ENCODE results near the gene ZFP91. TPM values are rescaled to one million over a fixed set of nuclear protein-coding genes. Genes with fewer than 3 reads are reported as not detected.

Gene ZFP91
- total RNA-seq, 1 donor from 2014 or later, result 43.6 TPM

DNA sequence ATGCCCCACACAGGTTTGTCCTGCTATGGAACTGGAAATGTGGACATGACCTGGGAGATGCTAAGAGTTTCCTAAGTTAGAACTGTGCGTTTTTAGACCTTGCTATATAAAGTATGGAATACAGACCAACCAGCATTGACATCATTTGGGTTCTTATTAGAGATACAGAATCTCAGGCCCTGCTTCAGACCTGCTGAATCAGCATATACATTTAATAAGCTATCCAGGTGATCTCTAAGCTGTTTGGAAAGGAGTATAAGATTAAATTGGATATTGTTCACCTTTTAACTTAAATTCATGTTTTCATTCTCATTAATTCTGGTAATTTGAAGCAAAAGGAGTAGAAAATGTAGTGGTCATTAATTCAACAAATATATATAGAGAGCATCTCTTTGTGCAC, 36.7 kb downstream of the ZFP91 start:
- no peak overlapping the region for H3K4me3 Mint-ChIP-seq
- no peak for DNase-seq (ENCODE audit: extremely low spot score, unreplicated experiment)
- H3K27me3 Mint-ChIP-seq, result no peaks in the 10 kb centered on the region
- no peak overlapping the region for H3K27ac Mint-ChIP-seq
- TF ChIP-seq, protein P1, sequence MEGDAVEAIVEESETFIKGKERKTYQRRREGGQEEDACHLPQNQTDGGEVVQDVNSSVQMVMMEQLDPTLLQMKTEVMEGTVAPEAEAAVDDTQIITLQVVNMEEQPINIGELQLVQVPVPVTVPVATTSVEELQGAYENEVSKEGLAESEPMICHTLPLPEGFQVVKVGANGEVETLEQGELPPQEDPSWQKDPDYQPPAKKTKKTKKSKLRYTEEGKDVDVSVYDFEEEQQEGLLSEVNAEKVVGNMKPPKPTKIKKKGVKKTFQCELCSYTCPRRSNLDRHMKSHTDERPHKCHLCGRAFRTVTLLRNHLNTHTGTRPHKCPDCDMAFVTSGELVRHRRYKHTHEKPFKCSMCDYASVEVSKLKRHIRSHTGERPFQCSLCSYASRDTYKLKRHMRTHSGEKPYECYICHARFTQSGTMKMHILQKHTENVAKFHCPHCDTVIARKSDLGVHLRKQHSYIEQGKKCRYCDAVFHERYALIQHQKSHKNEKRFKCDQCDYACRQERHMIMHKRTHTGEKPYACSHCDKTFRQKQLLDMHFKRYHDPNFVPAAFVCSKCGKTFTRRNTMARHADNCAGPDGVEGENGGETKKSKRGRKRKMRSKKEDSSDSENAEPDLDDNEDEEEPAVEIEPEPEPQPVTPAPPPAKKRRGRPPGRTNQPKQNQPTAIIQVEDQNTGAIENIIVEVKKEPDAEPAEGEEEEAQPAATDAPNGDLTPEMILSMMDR (conservative IDR thresholded peaks at IDR 0.05), result no peak
- H3K36me3 Mint-ChIP-seq, result peaks cover 44% of the 10 kb centered on the region
- H3K4me1 Mint-ChIP-seq (ENCODE audit: unreplicated experiment), result no peaks in the 10 kb centered on the region
- H3K9me3 Mint-ChIP-seq, result no peaks in the 10 kb centered on the region

DNA sequence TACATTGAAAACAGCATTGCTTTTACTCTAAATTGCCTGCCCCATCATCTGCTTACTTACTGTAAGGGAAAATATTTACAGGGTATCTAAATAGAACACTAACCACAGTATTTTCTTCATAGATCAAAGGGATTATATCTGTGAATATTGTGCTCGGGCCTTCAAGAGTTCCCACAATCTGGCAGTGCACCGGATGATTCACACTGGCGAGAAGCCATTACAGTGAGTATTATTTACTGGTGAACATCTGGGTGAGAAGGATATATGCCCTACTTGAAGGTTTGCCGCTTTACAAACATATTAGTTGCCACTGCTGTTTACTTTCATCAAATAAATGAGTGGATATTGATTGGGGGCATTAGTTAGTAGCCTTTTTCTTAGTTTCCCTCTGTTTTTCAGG, 37.7 kb downstream of the ZFP91 start:
- Mint-ChIP-seq H3K36me3 (peaks cover 37% of the 10 kb centered on the region), H3K4me3 (no peak overlapping the region), H3K27ac (no peak overlapping the region), H3K4me1 (ENCODE audit: unreplicated experiment) (no peaks in the 10 kb centered on the region), H3K27me3 (no peaks in the 10 kb centered on the region), H3K9me3 (no peaks in the 10 kb centered on the region)
- TF ChIP-seq, protein P1 (conservative IDR thresholded peaks at IDR 0.05), result no peak
- DNase-seq (ENCODE audit: extremely low spot score, unreplicated experiment), result no peak

DNA sequence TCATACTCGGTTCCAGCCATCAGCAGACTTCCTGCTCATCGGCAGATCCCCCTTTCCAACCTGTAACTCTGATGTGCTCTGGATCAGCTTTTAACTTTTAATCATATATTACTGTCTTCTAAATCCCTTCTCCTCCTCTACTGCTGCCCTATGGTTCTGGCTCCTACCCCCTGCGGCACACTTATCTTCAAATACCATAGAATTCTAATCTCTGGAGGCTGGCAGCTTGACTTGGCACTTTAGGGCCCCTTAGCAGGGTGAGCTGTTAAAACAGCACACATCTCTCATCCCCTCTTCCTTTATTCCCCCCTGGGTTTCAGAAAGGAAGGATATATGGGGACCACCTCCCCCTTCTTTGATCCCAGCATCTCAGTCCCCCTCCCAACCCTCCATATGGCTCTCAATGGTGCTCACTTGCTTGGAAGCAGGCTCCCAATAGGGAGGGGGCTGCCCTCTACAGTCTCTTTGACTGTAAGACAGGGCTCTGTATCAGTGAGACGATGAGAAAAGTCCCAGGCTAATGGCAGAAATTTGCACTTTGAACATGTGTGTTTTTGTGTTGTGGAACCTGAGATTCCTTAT, 39.2 kb downstream of the ZFP91 start:
- no peak for DNase-seq (ENCODE audit: extremely low spot score, unreplicated experiment)
- TF ChIP-seq, protein P1 (conservative IDR thresholded peaks at IDR 0.05), result no peak
- H3K4me1 Mint-ChIP-seq (ENCODE audit: unreplicated experiment), result no peaks in the 10 kb centered on the region
- H3K4me3 Mint-ChIP-seq, result no peak overlapping the region
- H3K9me3 Mint-ChIP-seq, result no peaks in the 10 kb centered on the region
- peaks cover 36% of the 10 kb centered on the region for H3K36me3 Mint-ChIP-seq
- H3K27me3 Mint-ChIP-seq, result no peaks in the 10 kb centered on the region
- no peak overlapping the region for H3K27ac Mint-ChIP-seq

DNA sequence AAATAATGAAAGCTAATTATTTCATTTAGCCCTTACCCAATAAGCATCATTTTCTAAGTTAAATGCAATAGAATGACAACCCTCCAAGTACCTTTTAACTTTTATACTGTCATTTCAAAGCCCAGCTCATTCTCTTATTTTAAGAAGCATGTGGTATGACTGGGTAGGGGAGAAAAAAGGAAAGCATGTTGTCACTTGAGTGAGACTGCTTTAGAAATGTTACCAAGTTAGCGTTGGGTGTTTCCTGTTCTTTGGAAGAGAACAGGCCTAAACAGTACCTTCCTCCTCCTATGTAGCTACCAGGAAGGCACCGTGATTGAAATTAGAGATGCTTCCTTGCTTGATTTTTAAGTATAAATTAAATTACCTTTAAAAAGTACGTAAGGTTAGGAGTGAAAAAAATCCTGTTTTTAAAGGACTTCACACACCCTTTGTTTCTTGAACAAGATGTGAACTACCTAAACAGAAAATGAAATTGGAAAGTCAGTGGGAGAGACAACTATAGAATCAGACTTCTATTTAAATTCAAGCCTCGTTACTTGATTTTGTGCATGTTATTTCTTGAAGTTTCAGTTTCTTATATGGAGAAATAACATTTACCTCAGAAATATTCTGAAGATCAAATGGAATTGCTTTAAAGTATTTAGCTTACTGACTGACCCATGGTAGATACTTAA, 42.9 kb downstream of the ZFP91 start:
- Mint-ChIP-seq H3K4me1 (ENCODE audit: unreplicated experiment) (no peaks in the 10 kb centered on the region), H3K9me3 (no peaks in the 10 kb centered on the region), H3K27me3 (no peaks in the 10 kb centered on the region), H3K27ac (no peak overlapping the region), H3K4me3 (no peak overlapping the region), H3K36me3 (peaks cover 37% of the 10 kb centered on the region)
- TF ChIP-seq, protein P1 (conservative IDR thresholded peaks at IDR 0.05), result no peak
- no peak for DNase-seq (ENCODE audit: extremely low spot score, unreplicated experiment)

DNA sequence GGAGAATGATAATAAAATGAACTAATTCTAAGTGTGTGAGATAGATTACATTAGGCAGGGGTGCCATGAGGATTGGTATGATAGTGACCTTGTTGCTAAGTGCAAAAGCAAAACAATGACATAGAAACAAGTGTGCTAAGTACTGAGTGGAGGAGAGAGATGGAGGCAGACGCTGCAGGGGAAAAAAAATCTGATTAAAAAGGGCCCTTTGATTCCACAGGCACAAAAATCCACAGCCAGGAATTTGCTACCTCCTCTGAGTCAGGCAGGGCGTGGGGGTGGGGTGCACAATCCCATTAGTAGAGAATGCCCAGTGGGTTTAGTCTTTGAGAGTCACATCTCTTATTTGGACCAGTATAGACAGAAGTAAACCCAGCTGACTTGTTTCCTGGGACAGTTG, 43.5 kb downstream of the ZFP91 start, which contains the start of gene CNTF:
Gene CNTF, plus strand, starts transcription at position 322 of the 400 bp plus-strand sequence. CDS start 88 bp downstream, outside the sequence.
- Mint-ChIP-seq H3K27ac (no peak within 1 kb of the TSS), H3K36me3 (peaks cover 33% of the 10 kb centered on the region), H3K4me1 (ENCODE audit: unreplicated experiment) (no peaks in the 10 kb centered on the region), H3K4me3 (no peak within 1 kb of the TSS), H3K27me3 (no peaks in the 10 kb centered on the region), H3K9me3 (no peaks in the 10 kb centered on the region)
- no peak for DNase-seq (ENCODE audit: extremely low spot score, unreplicated experiment)
- TF ChIP-seq, protein P1 (conservative IDR thresholded peaks at IDR 0.05), result no peak

All from type B pancreatic cell (in vitro differentiated cells).